Adrenal gland (tissue), 5 donors: ENCODE measurements around the gene BCL2L13.

Experiments
- CTCF ChIP-seq, 6 experiments: fragments of 450-650 bp in 4 of 6; fragments of 200-600 bp in 2 of 6; sonication (generic) in 1 of 6; IDR thresholded peaks; 1 replicate in 5 of 6; 2 replicates in 1 of 6; pipeline versions ENCODE4 v1.5.1 to v1.8.0; 2016 to 2021; ENCODE audit warnings: antibody characterized with exemption in 6 of 6, mild to moderate bottlenecking in 2 of 6, moderate library complexity in 1 of 6
- POLR2A ChIP-seq, 2 donors: fragments of 450-650 bp; IDR thresholded peaks; one replicate each; pipeline ENCODE4 v1.6.1; 2017; ENCODE audit warnings: antibody characterized with exemption in 2 of 2, mild to moderate bottlenecking in 2 of 2, moderate library complexity in 1 of 2
- donor health status: DM: no; HTN: no; CAD: no.

- TF ChIP-seq CTCF (IDR thresholded peaks at IDR 0.05) (no peak), POLR2A (IDR thresholded peaks at IDR 0.05) (no peak)
These were observed 10.0 kb downstream of the BCL2L13 start for GRCh38 chr22:17648569-17648968.
